ENCODE results near the gene PROB1.

GRCh38 chr5:139387611-139388197, 7.2 kb downstream of the PROB1 start:
- no peak for TF ChIP-seq GATA2 (IDR thresholded peaks at IDR 0.05; ENCODE audit: low read depth, low read length)
- no peak for TF ChIP-seq GATA3 (IDR thresholded peaks at IDR 0.05; ENCODE audit: low read depth, low read length)

Data from SH-SY5Y (cell line).